Melanocyte of skin (primary cell): ENCODE results near the gene LRMDA. TPM values are rescaled to one million over a fixed set of nuclear protein-coding genes. Genes with fewer than 3 reads are reported as not detected.

ENCODE experiments used
- small RNA-seq, 2 donors: library from RNA; depleted of rRNA; stranded (forward); fragments of <200 nt; gene quantifications; one replicate each; pipeline ENCODE3, GENCODE V24; 2012
- total RNA-seq, 2 donors: library from RNA; depleted of rRNA; stranded (reverse); fragments of >200 nt; gene quantifications; 2 replicates each; pipeline ENCODE4 v1.2.3, GENCODE V29; 2012

Gene LRMDA
- 10 to 100 TPM; 26.6 to 29.9 TPM for total RNA-seq

DNA sequence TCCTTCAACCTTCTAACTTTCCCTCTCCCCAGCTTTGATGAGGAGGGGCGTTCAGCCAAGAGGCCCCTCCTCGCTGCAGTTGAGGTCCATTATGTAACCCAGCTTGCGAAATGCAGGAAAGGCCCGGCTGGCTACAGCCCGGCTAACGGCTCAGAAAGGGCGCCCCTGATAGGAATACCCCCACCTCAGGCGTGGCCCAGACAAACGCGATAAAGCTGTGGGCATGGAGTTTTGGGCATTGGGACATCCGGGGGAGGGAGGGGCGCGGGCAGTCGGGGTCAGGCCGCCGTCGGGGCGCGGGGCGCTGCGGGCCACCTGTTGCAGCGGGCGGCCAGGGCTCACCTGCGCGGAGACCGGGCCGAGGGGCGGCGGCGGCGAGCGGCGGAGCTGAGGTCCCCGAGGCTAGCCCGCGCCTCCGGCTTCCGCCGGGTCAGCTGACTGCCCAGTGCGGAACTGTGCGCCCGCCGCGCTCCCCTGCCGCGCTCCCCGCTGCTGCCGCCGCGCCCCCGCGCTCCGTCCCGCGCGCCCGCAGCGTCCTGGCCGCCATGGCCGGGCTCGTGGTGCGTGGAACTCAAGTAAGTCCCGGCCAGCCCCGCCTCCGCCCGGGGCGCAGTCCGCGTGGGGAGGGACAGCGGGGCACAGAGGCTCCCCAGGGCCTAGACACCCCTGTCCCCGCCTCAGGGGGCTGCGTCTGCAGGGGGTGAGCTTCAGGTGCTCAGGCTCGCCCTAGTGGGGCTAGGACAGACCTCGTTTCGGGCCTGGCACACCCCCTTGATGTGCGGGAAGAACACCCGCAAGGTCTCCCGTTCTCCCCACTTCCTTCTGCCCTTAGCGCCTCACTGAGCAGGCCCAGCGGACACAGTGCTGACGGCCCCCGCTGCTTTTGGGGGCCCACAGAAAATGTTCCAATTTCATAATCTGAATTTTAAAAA, at the start of gene LRMDA:
TSS of gene LRMDA (plus strand) at position 445 of the 932 bp plus-strand sequence.

DNA sequence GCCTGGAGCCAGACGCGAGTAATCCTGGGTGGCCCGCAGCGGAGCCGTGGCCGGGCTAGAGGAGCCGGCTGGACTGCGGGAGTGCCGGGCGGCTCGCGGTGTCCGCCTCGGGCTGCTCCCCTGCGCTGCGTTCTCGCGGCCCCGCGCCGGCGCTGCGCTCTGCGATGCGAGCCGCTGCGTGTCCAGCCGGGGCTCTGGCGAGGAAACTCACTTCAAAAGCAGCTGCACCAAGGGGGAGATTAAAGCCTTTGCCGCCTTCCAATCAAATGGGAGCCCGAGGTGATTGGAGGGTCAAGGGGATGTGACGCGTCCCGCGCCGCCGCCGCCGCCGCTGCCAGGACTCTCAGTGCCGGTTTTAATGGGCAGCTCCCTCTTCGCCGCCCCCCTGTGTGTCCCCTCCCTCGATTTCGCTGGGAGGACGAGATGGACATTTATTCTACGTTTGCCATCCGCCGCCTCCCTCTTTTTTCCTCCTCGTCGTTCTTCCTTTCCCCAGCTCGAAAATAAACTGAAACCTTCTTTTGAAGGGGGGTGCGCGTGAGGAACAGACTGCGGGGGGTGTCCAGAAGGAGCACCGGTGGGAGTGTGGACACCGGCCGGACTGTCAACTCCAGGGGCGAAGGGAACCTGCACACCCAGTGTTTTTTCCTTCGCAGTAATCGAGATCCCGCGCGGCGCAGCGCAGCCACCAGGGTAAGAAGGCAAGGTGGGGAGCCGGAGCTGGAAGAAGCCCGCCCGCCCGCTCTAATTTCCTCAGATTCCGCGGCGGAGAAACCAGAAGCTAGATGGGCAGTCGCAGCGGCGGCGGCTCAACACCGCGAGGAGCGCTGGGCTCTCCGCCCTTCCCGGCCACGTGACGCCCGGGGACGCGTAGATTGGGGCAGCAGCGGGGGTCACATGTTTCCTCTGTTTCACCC, 29.6 kb upstream of the LRMDA start, which contains the start of gene ZNF503:
TSS of gene ZNF503 (minus strand) at position 196 of the 917 bp plus-strand sequence. CDS start 345 bp downstream, outside the sequence.

Small RNAs within 50 kb of the gene (small RNA-seq; reads per million reads assigned to genes)
- gene MIR606: 0 to 0.09 reads per million in 2 donors
- gene RN7SL518P: 0 reads per million in 2 donors
- gene RNU6-673P: 0 reads per million in 2 donors

Other genes with a start within 250 kb of the LRMDA start
- gene VDAC2, start 220.8 kb upstream of the LRMDA start, total RNA-seq: 100 to 1,000 TPM; 111 to 197 TPM
- 10 to 100 TPM; 10.7 to 12.0 TPM for gene COMTD1, start 195.7 kb upstream of the LRMDA start, total RNA-seq
- 10 to 100 TPM in 1 of 2 donors, 1 to 10 TPM in 1; 8.3 to 14.0 TPM for gene ZNF503, start 29.9 kb upstream of the LRMDA start, total RNA-seq